H9 (cell line): ENCODE results near the gene HTRA3. TPM values are rescaled to one million over a fixed set of nuclear protein-coding genes. Genes with fewer than 3 reads are reported as not detected.

ENCODE experiments used
- DNase-seq: peaks from one replicate; pipeline ENCODE4 v3.0.0-alpha.2; 2017
- H2AFZ ChIP-seq: one replicate; pipeline ENCODE4 v1.6.1; 2013; ENCODE audit warnings: mild to moderate bottlenecking, low read length, control low read depth, moderate library complexity
- H2AK5ac ChIP-seq: 2 replicates; pipeline ENCODE4 v1.6.1; 2013; ENCODE audit warnings: low read length, control low read depth, mixed read lengths; ENCODE audit not compliant: insufficient read length
- H2BK120ac ChIP-seq: one replicate; pipeline ENCODE4 v1.6.1; 2013; ENCODE audit warnings: low read depth, mild to moderate bottlenecking, low read length, control low read depth, inconsistent platforms; ENCODE audit not compliant: poor library complexity, severe bottlenecking
- H2BK12ac ChIP-seq: 2 replicates; pipeline ENCODE4 v1.6.1; 2013; ENCODE audit warnings: low read length, control low read depth, mixed read lengths, low read depth; ENCODE audit not compliant: insufficient read length
- H2BK15ac ChIP-seq: 2 replicates; pipeline ENCODE4 v1.6.1; 2013; ENCODE audit warnings: low read depth, low read length, control low read depth
- H2BK20ac ChIP-seq: one replicate; pipeline ENCODE4 v1.6.1; 2013; ENCODE audit warnings: low read depth, mild to moderate bottlenecking, low read length, control low read depth, inconsistent platforms; ENCODE audit not compliant: poor library complexity, severe bottlenecking
- H2BK5ac ChIP-seq: 2 replicates; pipeline ENCODE4 v1.6.1; 2013; ENCODE audit warnings: low read length, control low read depth, mixed read lengths; ENCODE audit not compliant: insufficient read length
- H3K14ac ChIP-seq: 2 replicates; pipeline ENCODE4 v1.6.1; 2013; ENCODE audit warnings: low read length, control low read depth; ENCODE audit not compliant: insufficient read depth
- H3K18ac ChIP-seq: 2 replicates; pipeline ENCODE4 v1.6.1; 2013; ENCODE audit warnings: low read depth, mild to moderate bottlenecking, mixed read lengths, low read length, control low read depth; ENCODE audit not compliant: insufficient read length
- H3K23ac ChIP-seq: 2 replicates; pipeline ENCODE4 v1.6.1; 2013; ENCODE audit warnings: low read length, control low read depth, mixed read lengths, low read depth; ENCODE audit not compliant: insufficient read length
- H3K23me2 ChIP-seq: 2 replicates; pipeline ENCODE4 v1.6.1; 2013; ENCODE audit warnings: low read depth, mild to moderate bottlenecking, mixed read lengths, low read length, control low read depth; ENCODE audit not compliant: insufficient read length, poor library complexity, severe bottlenecking
- H3K27ac ChIP-seq: 2 replicates; pipeline ENCODE4 v1.5.1; 2013; ENCODE audit warnings: low read length, control low read depth, mixed read lengths, low read depth; ENCODE audit not compliant: insufficient read length
- H3K27me3 ChIP-seq: 2 replicates; pipeline ENCODE4 v1.6.1; 2013; ENCODE audit warnings: low read length, control low read depth, inconsistent platforms; ENCODE audit not compliant: insufficient read depth
- H3K4ac ChIP-seq: 2 replicates; pipeline ENCODE4 v1.6.1; 2013; ENCODE audit warnings: low read depth, mild to moderate bottlenecking, control low read depth, inconsistent platforms, low read length, moderate library complexity
- H3K4me1 ChIP-seq: 2 replicates; pipeline ENCODE4 v1.6.1; 2013; ENCODE audit warnings: low read length, control low read depth, inconsistent platforms; ENCODE audit not compliant: insufficient read depth
- H3K4me2 ChIP-seq: 2 replicates; pipeline ENCODE4 v1.6.1; 2013; ENCODE audit warnings: low read length, control low read depth, mixed read lengths; ENCODE audit not compliant: insufficient read length, insufficient read depth
- H3K56ac ChIP-seq: 2 replicates; pipeline ENCODE4 v1.6.1; 2013; ENCODE audit warnings: low read depth, mild to moderate bottlenecking, mixed read lengths, low read length, control low read depth; ENCODE audit not compliant: insufficient read length
- H3K79me1 ChIP-seq: 2 replicates; pipeline ENCODE4 v1.6.1; 2013; ENCODE audit warnings: low read depth, mild to moderate bottlenecking, moderate library complexity, low read length, control low read depth, inconsistent platforms; ENCODE audit not compliant: insufficient read depth, poor library complexity, severe bottlenecking
- H3K79me2 ChIP-seq: 2 replicates; pipeline ENCODE4 v1.6.1; 2013; ENCODE audit warnings: low read length, control low read depth, inconsistent platforms; ENCODE audit not compliant: insufficient read depth
- H3K9ac ChIP-seq: 2 replicates; pipeline ENCODE4 v1.6.1; 2013; ENCODE audit warnings: low read length, control low read depth, mixed read lengths; ENCODE audit not compliant: insufficient read length; ENCODE audit errors: extremely low read depth
- H3K9me3 ChIP-seq: one replicate; pipeline ENCODE4 v1.6.1; 2013; ENCODE audit warnings: low read depth, low read length, inconsistent platforms; ENCODE audit not compliant: control insufficient read depth
- H3T11ph ChIP-seq: one replicate; pipeline ENCODE4 v1.6.1; 2013; ENCODE audit warnings: mild to moderate bottlenecking, low read length, control low read depth, inconsistent platforms
- H4K20me1 ChIP-seq: one replicate; pipeline ENCODE4 v1.6.1; 2013; ENCODE audit not compliant: control insufficient read depth, insufficient read length, insufficient read depth
- H4K5ac ChIP-seq: 2 replicates; pipeline ENCODE4 v1.6.1; 2013; ENCODE audit warnings: low read depth, mild to moderate bottlenecking, mixed read lengths, low read length, control low read depth; ENCODE audit not compliant: insufficient read length
- H4K8ac ChIP-seq: replicated peaks from 2 replicates; pipeline ENCODE4 v1.6.1; 2013; ENCODE audit warnings: low read length, control low read depth, mixed read lengths, low read depth; ENCODE audit not compliant: insufficient read length
- H4K91ac ChIP-seq: 2 replicates; pipeline ENCODE4 v1.6.1; 2013; ENCODE audit warnings: low read depth, mild to moderate bottlenecking, moderate library complexity, mixed read lengths, low read length, control low read depth; ENCODE audit not compliant: insufficient read length
- H3K27ac Mint-ChIP-seq, 3 experiments: 2 replicates in 2 of 3; 3 replicates in 1 of 3; pipeline ENCODE4 v1.8.0; 2020 to 2021; ENCODE audit warnings: mixed read lengths in 3 of 3, mild to moderate bottlenecking in 1 of 3, moderate library complexity in 1 of 3
- H3K27me3 Mint-ChIP-seq: 2 replicates; pipeline ENCODE4 v1.8.0; 2021; ENCODE audit warnings: low read depth, mild to moderate bottlenecking, moderate library complexity, mixed read lengths
- H3K36me3 Mint-ChIP-seq, 3 experiments: 2 replicates in 2 of 3; 3 replicates in 1 of 3; pipeline ENCODE4 v1.8.0; 2020 to 2021; ENCODE audit warnings: low read depth in 3 of 3, mixed read lengths in 3 of 3; ENCODE audit not compliant: insufficient read depth in 1 of 3
- H3K4me1 Mint-ChIP-seq, 2 experiments: 2 replicates each; pipeline ENCODE4 v1.8.0; 2020; ENCODE audit warnings: mixed read lengths in 2 of 2
- H3K4me3 Mint-ChIP-seq, 2 experiments: 2 replicates in 1 of 2; 3 replicates in 1 of 2; pipeline ENCODE4 v1.8.0; 2020 to 2021; ENCODE audit warnings: mild to moderate bottlenecking in 2 of 2, mixed read lengths in 2 of 2, moderate library complexity in 1 of 2
- H3K9me3 Mint-ChIP-seq, 2 experiments: 2 replicates in 1 of 2; 3 replicates in 1 of 2; pipeline ENCODE4 v1.8.0; 2020; ENCODE audit warnings: mild to moderate bottlenecking in 2 of 2, mixed read lengths in 2 of 2, moderate library complexity in 1 of 2
- CTCF ChIP-seq: fragments of 200-600 bp; sonication (generic); conservative IDR thresholded peaks from 3 replicates; pipeline ENCODE4 v1.8.0; 2021; ENCODE audit warnings: antibody characterized with exemption, mild to moderate bottlenecking
- WGBS: extraction: QIAGEN DNeasy Blood & Tissue Kit; methylation state at CpG from one replicate; pipeline ENCODE4 v1.1.7; 2013; ENCODE audit warnings: missing lambda C conversion rate, low lambda C conversion rate, mixed read lengths; ENCODE audit not compliant: insufficient read length; ENCODE audit errors: extremely low coverage; 5-methylcytosine and 5-hydroxymethylcytosine counted together
- total RNA-seq: library from RNA; stranded (reverse); gene quantifications from 2 replicates; pipeline ENCODE4 v1.2.1, GENCODE V29; 2021

The HTRA3 gene
- total RNA-seq, 1 experiment from 2014 or later: 3.0 TPM

DNA sequence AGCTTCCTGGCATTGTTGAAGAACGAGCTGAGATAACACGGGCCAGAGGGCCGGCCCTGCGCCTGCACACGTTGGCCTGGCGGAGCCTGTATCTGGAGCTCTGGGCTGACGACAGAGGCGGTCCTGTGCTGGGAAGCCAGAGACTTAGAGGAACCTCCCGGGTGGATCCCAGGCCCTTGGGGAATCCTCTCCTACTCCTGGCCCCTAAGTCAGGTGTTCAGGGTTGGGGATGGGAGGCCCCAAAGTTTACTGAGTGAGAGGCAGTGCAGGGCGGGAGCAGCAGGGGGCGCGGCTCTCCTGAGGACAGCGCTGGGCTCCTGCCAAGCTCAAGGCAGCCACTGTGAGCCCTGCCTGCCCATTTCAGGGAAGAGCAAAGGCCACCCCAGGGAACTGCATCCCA, 2.5 kb upstream of the HTRA3 start:
- H3K23ac ChIP-seq: no peak overlapping the region
- H3K4me3 Mint-ChIP-seq: no peak overlapping the region
- no peak overlapping the region for H3K4me2 ChIP-seq
- peaks cover 0 to 15% of the 10 kb centered on the region in 2 experiments; a peak in 2 of 4 replicates for H3K4me1 Mint-ChIP-seq
- no peak overlapping the region for H3T11ph ChIP-seq
- peaks cover 9% of the 10 kb centered on the region; the same call in 1 of the 2 replicates for H3K27me3 ChIP-seq
- H4K20me1 ChIP-seq: no peaks in the 10 kb centered on the region
- H2BK120ac ChIP-seq: no peak overlapping the region
- no peaks in the 10 kb centered on the region; a peak in 1 of 5 replicates for H3K9me3 Mint-ChIP-seq
- H4K5ac ChIP-seq: no peak overlapping the region
- no peak overlapping the region for H3K9ac ChIP-seq
- no peak overlapping the region for H3K14ac ChIP-seq
- no CpG with 5 or more reads among the region's 13 CpGs for WGBS
- H2AK5ac ChIP-seq: no peak overlapping the region
- no peak overlapping the region for H3K18ac ChIP-seq
- H3K79me2 ChIP-seq: no peaks in the 10 kb centered on the region
- no peak overlapping the region for H3K56ac ChIP-seq
- no peak overlapping the region for H2BK5ac ChIP-seq
- H3K4me1 ChIP-seq: no peaks in the 10 kb centered on the region
- no peak overlapping the region for H2BK15ac ChIP-seq
- H3K27ac ChIP-seq: no peak overlapping the region
- no peak overlapping the region for H4K91ac ChIP-seq
- peak; percentile 77 for TF ChIP-seq CTCF
- H4K8ac ChIP-seq: no peak overlapping the region
- no peaks in the 10 kb centered on the region for H3K79me1 ChIP-seq
- no peak overlapping the region for H2BK20ac ChIP-seq
- H3K27ac Mint-ChIP-seq: no peak overlapping the region
- no peaks in the 10 kb centered on the region for H3K36me3 Mint-ChIP-seq
- peak; percentile 80 for DNase-seq
- no peaks in the 10 kb centered on the region for H3K9me3 ChIP-seq
- H3K4ac ChIP-seq: no peak overlapping the region
- H2BK12ac ChIP-seq: no peak overlapping the region
- H2AFZ ChIP-seq: no peak overlapping the region
- H3K27me3 Mint-ChIP-seq: peaks cover 35% of the 10 kb centered on the region
- peaks cover 4% of the 10 kb centered on the region for H3K23me2 ChIP-seq
